ENCODE data around the gene PLEKHA5. TPM values are rescaled to one million over a fixed set of nuclear protein-coding genes. Genes with fewer than 3 reads are reported as not detected.
"Not testable (repeated sequence)": the region's sequence is repeated elsewhere in the genome, so short reads cannot be mapped to it uniquely, and the experiment has no call there.

Gene PLEKHA5
- total RNA-seq, 4 donors from 2014 or later = 21.3 to 22.9 (median 21.4) TPM

DNA sequence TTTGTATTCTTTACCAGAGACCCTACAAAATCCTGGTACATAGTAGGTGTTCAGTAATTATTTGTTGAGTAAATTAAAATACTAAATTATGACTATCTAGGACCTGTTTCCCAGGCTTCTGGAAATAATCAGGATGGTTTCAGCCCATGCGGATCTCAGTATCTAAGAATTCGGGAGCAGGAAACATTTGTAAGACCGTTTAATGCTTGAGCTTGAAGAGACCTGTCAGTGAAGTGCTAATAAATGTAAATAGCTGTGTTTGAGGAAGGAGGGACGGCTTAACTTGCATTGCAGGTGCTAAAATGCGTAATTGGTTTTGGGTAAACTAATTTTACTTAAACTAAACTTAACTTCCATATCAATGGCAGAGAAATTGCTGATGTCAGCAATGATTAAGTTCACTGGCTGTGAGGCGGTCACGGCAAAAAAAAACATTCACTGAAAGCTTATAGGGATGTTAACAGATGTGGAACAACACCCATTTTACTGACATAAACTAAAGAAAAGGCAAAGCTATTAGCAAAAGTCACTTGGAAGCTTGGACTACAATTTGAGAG lies 281.2 kb downstream of the PLEKHA5 start:
- WGBS, 2 donors = 59 to 64% methylated on average over 7 of the region's 7 CpGs
- Histone ChIP-seq H3K36me3 (no peaks in the 10 kb centered on the region), H3K9me3 (no peaks in the 10 kb centered on the region), H3K4me3 (no peak overlapping the region), H3K4me1 (peaks cover 0 to 7% (median 0%) of the 10 kb centered on the region in 4 donors), H3K27me3 (no peaks in the 10 kb centered on the region), H3K27ac (no peak overlapping the region)
- no peak for DNase-seq (ENCODE audit: low spot score in 2 of 2)
- TF ChIP-seq POLR2A (IDR thresholded peaks at IDR 0.05) (no peak), EP300 (IDR thresholded peaks at IDR 0.05) (no peak), CTCF (IDR thresholded peaks at IDR 0.05) (no peak)

DNA sequence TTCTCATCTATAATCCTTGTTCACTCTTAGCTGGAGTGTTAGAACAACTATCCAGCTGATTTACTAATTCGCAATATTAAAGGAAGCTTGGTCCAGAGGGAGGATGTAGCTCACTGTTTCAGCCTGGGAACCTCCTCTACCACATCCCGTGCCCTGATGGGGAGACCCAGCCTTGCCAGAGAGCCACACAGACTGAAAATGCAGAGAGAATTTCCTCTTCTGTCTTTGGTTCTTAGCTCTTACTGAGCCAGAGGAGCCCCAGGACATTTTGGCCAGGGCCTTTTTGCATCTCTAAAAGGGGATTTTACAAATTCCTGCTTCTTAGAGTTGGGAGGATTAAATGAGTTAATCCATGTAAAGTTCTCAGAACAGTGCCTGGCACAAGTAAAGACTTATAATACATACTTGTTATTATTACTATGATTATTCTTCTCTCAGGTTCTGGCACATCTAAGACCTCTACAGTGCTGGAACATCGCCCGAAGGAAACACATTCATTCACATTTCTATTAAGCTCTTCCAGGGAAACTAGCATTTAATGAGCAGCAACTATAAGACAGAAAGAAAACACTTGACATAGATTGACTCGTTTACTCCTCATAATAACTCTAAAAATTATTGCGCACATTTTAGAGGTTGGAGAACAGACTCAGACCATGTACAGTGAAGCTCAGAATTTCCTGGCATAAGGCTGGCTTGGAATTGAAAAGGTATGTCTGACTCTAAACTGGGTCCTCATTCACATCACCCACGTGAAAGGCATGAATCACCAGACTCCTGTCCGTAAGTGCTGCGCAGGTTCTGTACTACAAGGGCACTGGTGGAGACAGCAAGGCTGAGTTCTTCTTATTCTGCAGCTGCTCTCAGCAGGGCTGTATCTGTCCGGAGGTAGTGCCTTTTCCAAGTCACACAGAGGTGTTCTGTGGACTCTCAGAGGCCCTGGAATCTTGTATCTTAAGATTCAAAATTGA lies 282.0 kb downstream of the PLEKHA5 start:
- no peak overlapping the region for H3K27ac ChIP-seq
- H3K9me3 ChIP-seq = no peaks in the 10 kb centered on the region
- H3K4me3 ChIP-seq = no peak overlapping the region
- DNase-seq (ENCODE audit: low spot score in 2 of 2) = no peak
- H3K4me1 ChIP-seq = peaks cover 0 to 7% (median 0%) of the 10 kb centered on the region in 4 donors
- no peak for TF ChIP-seq CTCF (IDR thresholded peaks at IDR 0.05)
- no peak for TF ChIP-seq EP300 (IDR thresholded peaks at IDR 0.05)
- no peaks in the 10 kb centered on the region for H3K36me3 ChIP-seq
- H3K27me3 ChIP-seq = no peaks in the 10 kb centered on the region
- 84 to 89% methylated on average over 10 of the region's 10 CpGs for WGBS, 2 donors

DNA sequence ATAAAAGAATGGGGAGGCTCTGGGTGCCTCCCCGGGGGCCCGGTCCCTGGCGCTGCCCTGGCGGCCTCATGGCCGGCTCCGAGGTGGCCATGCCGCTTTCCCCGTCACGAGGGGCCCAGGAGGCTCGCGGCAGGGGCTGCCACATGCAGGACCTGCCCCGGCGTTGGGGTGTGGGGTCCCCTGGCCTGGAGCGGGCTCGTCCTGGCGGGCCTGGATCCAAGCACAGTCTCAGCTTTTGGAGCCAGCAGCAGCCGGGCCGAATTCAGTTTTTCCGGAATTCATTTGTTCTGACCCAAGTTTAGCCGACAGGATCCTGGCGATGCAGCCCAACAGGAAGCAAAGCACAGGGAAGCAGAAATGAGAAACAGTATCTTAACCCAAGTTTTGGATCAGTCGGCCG lies 283.3 kb downstream of the PLEKHA5 start:
- Histone ChIP-seq H3K9me3 (no peaks in the 10 kb centered on the region), H3K4me1 (peaks cover 0 to 7% (median 0%) of the 10 kb centered on the region in 4 donors), H3K27ac (no peak overlapping the region), H3K4me3 (no peak overlapping the region), H3K27me3 (no peaks in the 10 kb centered on the region), H3K36me3 (no peaks in the 10 kb centered on the region)
- 83 to 84% methylated on average over 23 of the region's 23 CpGs for WGBS, 2 donors
- TF ChIP-seq CTCF (IDR thresholded peaks at IDR 0.05) = no peak
- DNase-seq (ENCODE audit: low spot score in 2 of 2) = no peak

- not testable (repeated sequence) for DNase-seq (ENCODE audit: low spot score in 2 of 2); H3K4me3 ChIP-seq; H3K36me3 ChIP-seq; H3K27me3 ChIP-seq; H3K4me1 ChIP-seq; H3K27ac ChIP-seq; H3K9me3 ChIP-seq
- WGBS, 2 donors = 95 to 99% methylated on average over 5 of the region's 5 CpGs
These were observed 284.0 kb downstream of the PLEKHA5 start for GRCh38 chr12:19413582-19413981.

- H3K4me1 ChIP-seq = peaks cover 0 to under 1% (median 0%) of the 10 kb centered on the region in 4 donors
- TF ChIP-seq EP300 (IDR thresholded peaks at IDR 0.05) = no peak
- TF ChIP-seq POLR2A (IDR thresholded peaks at IDR 0.05) = no peak
- H3K36me3 ChIP-seq = no peaks in the 10 kb centered on the region
- no peak overlapping the region for H3K4me3 ChIP-seq
- DNase-seq (ENCODE audit: low spot score in 2 of 2) = no peak
- H3K9me3 ChIP-seq = no peaks in the 10 kb centered on the region
- no peak overlapping the region for H3K27ac ChIP-seq
- no peaks in the 10 kb centered on the region for H3K27me3 ChIP-seq
These were observed 286.0 kb downstream of the PLEKHA5 start for GRCh38 chr12:19415563-19415962.

DNA sequence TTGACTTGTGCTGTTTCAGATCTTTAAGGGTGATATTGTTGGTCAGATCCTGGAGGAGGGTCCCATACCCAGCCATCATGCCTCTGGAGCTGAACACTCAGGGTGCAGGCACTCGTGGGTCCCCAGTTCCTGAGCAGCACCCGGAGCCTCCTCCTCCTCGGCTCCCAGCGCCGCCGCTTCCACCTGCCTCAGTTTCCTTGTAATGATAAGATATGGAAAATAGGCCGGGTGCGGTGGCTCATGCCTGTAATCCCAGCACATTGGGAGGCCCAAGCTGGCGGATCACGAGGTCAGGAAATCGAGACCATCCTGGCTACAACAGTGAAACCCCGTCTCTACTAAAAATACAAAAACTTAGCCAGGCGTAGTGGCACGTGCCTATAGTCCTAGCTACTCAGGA lies 289.6 kb downstream of the PLEKHA5 start:
- no peaks in the 10 kb centered on the region for H3K36me3 ChIP-seq
- H3K27ac ChIP-seq = no peak overlapping the region
- 96 to 97% methylated on average over 14 of the region's 14 CpGs for WGBS, 2 donors
- no peak for TF ChIP-seq CTCF (IDR thresholded peaks at IDR 0.05)
- TF ChIP-seq POLR2A (IDR thresholded peaks at IDR 0.05) = no peak
- TF ChIP-seq EP300 (IDR thresholded peaks at IDR 0.05) = no peak
- no peaks in the 10 kb centered on the region for H3K27me3 ChIP-seq
- DNase-seq (ENCODE audit: low spot score in 2 of 2) = no peak
- no peak overlapping the region for H3K4me3 ChIP-seq
- H3K4me1 ChIP-seq = no peaks in the 10 kb centered on the region
- no peaks in the 10 kb centered on the region for H3K9me3 ChIP-seq
